Activated naive CD4-positive, alpha-beta T cell treated with anti-CD3 and anti-CD28 coated beads, Interleukin-2, amount 50 U/mL, for 72 hours (primary cell): Measurements from ENCODE around the gene MAGI2. TPM values are rescaled to one million over a fixed set of nuclear protein-coding genes. Genes with fewer than 3 reads are reported as not detected.
A peak's percentile ranks its signal among the peaks of the same experiment; 100 is the strongest.

Experiments used
- ATAC-seq, 2 donors: fragments of 150-1000 bp; cut with Tn5 transposase; 2 replicates each; pipeline ENCODE4 v1.10.0; 2021; ENCODE audit warnings: mild to moderate bottlenecking in 2 of 2, moderate library complexity in 2 of 2
- DNase-seq, 2 donors: peaks; one replicate each; pipeline ENCODE4 v3.0.0; 2021 to 2022; ENCODE audit warnings: low spot score in 2 of 2
- H3K27ac Mint-ChIP-seq, 2 donors: one replicate each; pipeline ENCODE4 v1.8.0; 2022; ENCODE audit warnings: mild to moderate bottlenecking in 2 of 2, mixed read lengths in 2 of 2
- H3K36me3 Mint-ChIP-seq, 2 donors: one replicate each; pipeline ENCODE4 v1.8.0; 2022; ENCODE audit warnings: mixed read lengths in 2 of 2
- H3K9me3 Mint-ChIP-seq, 2 donors: one replicate each; pipeline ENCODE4 v1.8.0; 2022; ENCODE audit warnings: mixed read lengths in 2 of 2
- total RNA-seq, 2 donors: library from RNA; stranded (reverse); gene quantifications; one replicate each; pipeline ENCODE4 v1.2.3, GENCODE V29; 2022

Gene MAGI2
- total RNA-seq, 2 donors from 2014 or later = 0.16 TPM; not detected in 1

DNA sequence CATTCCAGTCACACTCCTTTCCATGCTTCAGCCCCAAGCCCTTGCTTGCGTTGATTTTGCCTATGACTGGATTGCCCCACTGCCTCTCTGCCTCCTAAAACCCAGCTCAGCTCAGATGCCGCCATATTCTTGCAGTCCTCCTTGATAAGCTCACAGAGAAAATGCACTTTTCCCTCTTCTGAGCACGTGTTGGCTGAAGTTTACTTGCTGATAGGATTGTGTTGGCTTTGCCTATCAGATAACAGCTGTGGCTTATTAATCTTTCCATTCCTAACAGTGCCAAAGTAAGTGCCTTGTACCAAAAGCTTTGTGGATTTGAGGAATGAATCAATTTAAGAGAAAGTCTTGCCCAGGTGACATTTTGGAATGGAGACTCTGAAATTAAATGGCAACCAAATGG, 1405.7 kb downstream of the MAGI2 start:
- H3K36me3 Mint-ChIP-seq = no peaks in the 10 kb centered on the region
- no peak for ATAC-seq
- no peak overlapping the region for H3K27ac Mint-ChIP-seq
- H3K9me3 Mint-ChIP-seq = no peaks in the 10 kb centered on the region
- no peak for DNase-seq

DNA sequence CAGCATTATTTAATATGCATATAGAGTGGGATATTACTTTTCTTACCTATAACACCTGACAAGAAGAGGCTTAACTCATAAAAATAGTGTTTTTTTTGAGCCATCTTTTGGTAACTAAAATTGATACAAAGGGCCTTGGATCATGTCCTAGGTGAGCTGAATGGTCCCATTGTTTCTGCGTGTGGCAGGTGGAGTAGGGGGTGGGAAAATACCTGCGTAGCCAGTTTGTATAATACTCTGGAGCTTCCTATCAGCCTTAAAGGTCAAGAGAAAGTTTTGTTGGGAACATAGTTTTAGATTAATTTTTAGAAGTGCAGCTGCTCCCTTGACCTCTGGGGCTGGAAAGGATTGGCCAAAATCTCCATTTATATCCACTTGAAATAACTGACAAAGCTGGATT, 1410.3 kb downstream of the MAGI2 start:
- no peak overlapping the region for H3K27ac Mint-ChIP-seq
- no peak for ATAC-seq

DNA sequence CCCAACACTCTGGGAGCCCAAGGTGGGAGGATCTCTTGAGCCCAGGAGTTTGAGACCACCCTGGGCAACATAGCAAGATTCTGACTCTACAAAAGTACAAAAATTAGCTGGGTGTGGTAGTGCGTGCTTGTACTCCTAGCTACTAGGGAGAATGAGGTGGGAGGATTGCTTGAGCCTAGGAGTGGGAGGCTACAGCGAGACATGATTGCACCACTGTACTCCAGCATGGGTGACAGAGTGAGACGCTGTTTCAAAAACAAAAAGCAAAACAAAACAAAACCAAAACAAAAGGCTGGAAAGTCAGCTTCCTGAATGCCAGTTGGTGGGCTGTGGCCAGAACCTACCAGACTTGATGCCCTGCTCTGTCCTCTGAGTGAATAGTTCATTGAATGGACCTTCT, 1412.0 kb downstream of the MAGI2 start:
- DNase-seq = no peak
- no peak for ATAC-seq
- no peaks in the 10 kb centered on the region for H3K36me3 Mint-ChIP-seq
- no peak overlapping the region for H3K27ac Mint-ChIP-seq
- no peaks in the 10 kb centered on the region for H3K9me3 Mint-ChIP-seq

More for the DNA sequence above, 1410.3 kb downstream of the MAGI2 start:
- H3K36me3 Mint-ChIP-seq = no peaks in the 10 kb centered on the region
- DNase-seq = no peak
- H3K9me3 Mint-ChIP-seq = no peaks in the 10 kb centered on the region

DNA sequence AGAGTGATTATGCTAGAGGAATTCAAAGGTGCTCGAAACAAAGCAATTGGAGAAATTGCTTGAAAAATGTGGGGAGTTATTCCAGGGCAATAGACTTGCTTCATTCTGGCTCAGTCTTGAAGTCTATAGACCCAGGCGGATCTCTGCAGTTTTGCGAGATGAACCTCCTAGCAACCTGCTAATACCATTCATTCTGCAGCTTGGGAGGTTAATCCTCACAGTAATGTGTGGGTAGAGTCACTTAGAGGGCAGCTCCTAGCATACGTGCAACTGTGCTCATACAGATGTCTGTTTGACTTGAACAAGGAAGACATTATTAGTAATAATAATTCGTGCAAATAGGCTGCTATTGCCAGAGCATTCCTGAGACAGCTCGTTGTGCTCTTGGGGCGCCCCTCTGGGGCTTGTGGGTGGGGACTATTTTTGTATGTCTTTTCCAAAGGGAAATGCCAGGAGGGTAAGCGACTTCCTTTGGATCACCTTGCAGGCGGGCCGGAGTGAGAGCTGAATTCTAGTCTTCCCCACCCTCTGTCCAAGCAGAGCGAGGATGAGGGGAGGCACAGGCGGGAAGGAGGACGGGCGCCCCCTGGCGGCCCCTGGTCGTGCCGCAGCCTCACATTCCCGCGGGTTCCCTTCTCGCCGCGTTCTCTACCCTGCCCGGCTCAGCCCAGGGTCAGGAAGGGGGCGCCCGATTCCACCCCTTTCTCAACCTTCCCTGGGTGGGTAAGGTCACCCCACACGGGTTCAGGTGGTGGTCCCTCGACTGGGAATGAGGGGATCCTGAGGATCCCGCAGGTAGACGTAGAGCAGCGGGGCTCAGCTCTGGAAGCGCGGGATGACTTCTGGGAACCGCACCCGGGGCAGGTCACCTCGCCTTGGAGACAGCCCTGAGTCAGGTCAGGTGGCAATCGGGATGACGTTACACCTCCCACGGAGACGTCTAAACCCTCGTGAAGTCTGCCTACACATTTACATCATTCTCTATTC, 1413.4 kb downstream of the MAGI2 start:
- peak; percentile 57 to 70 for DNase-seq
- Mint-ChIP-seq H3K36me3 (no peaks in the 10 kb centered on the region), H3K9me3 (no peaks in the 10 kb centered on the region), H3K27ac (no peak overlapping the region)
- peak; percentile 82 to 90 for ATAC-seq

DNA sequence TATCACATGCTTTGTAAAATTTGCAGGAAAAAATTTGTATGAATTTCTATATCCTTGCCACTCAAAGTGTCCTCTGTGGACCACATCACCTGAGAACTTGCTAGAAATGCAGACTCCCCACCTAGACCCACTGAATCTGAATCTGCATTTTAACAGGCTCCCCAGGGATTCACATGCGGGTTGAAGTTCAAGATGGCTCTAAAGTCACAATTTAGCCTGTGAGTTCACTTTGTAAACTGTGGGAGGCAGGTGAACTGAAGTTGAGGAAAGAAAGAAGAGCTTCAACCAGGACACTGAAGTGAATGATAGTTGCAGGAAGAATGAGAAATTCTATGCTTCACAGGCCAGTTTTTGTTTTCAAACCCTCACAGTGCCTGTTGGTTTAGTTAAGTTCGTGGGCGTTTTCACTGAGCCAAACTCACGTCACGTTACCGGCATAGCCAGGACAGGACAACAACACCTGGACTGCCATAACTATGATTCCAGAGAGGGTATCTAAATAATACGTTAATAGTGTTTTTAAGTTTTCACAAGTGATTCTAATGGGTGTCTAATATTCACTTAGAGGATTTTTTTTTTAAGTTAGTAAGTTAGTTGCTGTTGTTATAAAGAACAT, 1414.9 kb downstream of the MAGI2 start:
- Mint-ChIP-seq H3K27ac (no peak overlapping the region), H3K36me3 (no peaks in the 10 kb centered on the region), H3K9me3 (no peaks in the 10 kb centered on the region)
- no peak for ATAC-seq
- no peak for DNase-seq

DNA sequence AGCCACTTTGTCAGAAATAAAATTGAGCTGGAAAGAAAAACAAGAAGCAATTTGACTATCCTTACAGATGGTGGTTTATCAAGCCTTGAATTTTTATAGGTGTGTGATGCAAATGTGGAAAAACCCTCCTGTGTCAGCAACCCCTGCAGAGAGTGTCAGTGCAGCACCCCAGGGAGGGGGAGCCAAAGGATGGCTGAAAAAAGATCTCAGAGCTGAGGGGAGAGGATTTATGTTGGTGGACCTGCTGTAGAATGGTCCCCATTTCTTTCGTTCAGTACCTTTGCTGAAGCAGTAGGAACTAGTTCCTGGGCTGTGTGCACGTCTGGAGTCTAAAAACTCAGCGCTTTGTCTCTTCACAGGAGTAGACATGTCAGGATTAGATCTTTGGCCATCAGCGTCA, 1415.9 kb downstream of the MAGI2 start:
- Mint-ChIP-seq H3K36me3 (no peaks in the 10 kb centered on the region), H3K9me3 (no peaks in the 10 kb centered on the region), H3K27ac (no peak overlapping the region)
- DNase-seq (no peak), ATAC-seq (no peak)

DNA sequence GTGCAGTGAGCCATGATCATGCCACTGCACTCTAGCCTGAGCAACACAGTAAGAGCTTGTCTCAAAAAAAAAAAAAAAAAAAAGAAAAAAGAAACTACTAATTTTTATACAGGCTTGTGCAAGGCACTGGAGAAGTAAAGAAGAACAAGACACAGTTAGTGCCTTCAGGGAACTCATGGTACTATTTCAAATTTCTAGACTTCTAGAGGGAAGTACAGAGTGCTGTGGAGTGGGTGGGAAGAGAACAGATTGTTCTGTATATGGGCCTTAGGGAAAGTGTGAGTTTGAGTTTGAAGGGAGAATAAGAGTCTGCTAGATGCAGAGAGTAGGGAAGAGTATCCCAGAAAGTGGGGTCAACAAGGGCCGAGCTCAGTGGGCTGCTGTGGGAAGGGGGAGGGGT, 1420.1 kb downstream of the MAGI2 start:
- Mint-ChIP-seq H3K36me3 (no peaks in the 10 kb centered on the region), H3K9me3 (no peaks in the 10 kb centered on the region), H3K27ac (no peak overlapping the region)

DNA sequence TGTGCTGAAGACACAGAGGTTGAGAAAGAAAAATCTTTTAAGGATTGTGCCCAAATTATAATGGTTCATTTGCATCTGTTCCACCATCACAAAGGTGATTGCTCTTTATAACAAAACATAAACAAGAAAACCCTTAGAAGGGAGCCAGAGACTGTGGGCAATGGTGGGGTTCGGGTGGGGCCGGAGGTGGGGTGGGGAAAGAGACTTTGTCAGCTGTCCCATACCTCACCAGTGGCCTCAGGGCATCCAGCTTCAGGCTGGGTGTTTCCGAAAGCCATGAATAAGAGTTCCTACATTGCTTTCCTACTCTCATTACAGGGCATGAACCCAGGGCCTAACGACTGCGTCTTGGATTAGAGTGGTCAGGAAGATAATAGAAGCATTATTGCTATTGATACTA, 1427.0 kb downstream of the MAGI2 start:
- no peak for DNase-seq
- no peaks in the 10 kb centered on the region for H3K36me3 Mint-ChIP-seq
- no peak for ATAC-seq
- H3K9me3 Mint-ChIP-seq = no peaks in the 10 kb centered on the region
- H3K27ac Mint-ChIP-seq = no peak overlapping the region

More for the DNA sequence above, 1420.1 kb downstream of the MAGI2 start:
- ATAC-seq = no peak
- DNase-seq = no peak

DNA sequence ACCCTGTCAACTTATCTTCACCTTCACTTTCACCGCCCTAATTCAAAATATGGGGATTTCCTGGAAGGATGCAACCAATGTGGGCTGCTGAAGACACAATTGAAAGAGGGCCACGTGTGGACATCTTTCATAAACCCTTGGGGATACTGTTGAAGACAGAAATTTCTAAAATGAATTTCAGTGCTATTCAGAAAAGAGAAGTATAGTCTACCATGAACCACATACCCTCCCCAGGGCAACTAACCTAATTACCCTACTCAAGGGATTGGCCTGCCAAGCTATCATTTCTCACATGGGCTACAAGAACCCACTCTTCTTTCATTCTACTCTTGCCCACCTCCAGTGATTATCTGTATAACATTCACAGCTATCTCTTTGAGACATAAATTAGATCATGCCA, 1428.9 kb downstream of the MAGI2 start:
- H3K36me3 Mint-ChIP-seq = no peaks in the 10 kb centered on the region
- ATAC-seq = no peak
- DNase-seq = no peak
- no peak overlapping the region for H3K27ac Mint-ChIP-seq
- no peaks in the 10 kb centered on the region for H3K9me3 Mint-ChIP-seq

DNA sequence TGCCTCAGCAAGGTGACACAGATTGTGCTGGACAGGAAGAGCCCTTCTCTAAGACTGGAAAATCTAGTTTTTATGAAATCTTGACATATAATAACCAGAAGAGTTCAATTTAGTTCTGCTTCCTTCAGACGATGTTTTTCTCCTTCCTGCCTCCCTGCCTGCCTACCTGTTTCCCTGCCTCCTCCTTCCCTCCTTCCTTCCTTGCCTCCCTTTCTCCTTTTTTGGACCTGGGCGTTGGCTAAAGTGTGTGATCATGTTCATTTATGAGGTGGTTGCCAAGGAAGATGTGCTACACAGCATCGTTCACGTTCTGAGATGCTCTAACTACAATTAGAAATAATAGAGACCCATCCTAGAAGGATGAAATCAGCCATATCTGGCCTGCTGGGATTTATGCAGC, 1430.3 kb downstream of the MAGI2 start:
- ATAC-seq (no peak), DNase-seq (no peak)
- peaks cover 4 to 7% of the 10 kb centered on the region in 2 donors for H3K36me3 Mint-ChIP-seq
- H3K27ac Mint-ChIP-seq = no peak overlapping the region
- no peaks in the 10 kb centered on the region for H3K9me3 Mint-ChIP-seq

DNA sequence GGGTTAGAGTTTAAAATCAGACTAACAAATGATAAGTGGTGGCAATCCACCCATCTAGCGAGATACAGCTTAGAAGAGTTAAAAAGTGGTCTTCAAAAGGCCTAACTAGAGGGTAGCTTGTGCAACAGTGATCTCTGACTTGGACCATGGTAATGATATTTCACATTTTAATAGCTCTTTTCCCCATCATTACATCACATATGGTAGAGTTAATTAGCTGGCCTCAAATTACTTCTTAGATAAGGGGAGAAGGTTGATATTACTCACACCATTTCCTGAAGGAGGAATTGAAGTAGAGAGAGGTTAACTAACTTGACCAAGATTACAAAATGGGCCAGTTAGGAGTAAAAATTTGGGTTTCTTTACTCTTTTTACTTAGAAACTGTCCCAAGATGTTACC, 1431.3 kb downstream of the MAGI2 start:
- Mint-ChIP-seq H3K36me3 (peaks cover 4 to 7% of the 10 kb centered on the region in 2 donors), H3K9me3 (no peaks in the 10 kb centered on the region), H3K27ac (no peak overlapping the region)
- ATAC-seq = no peak
- DNase-seq = no peak

DNA sequence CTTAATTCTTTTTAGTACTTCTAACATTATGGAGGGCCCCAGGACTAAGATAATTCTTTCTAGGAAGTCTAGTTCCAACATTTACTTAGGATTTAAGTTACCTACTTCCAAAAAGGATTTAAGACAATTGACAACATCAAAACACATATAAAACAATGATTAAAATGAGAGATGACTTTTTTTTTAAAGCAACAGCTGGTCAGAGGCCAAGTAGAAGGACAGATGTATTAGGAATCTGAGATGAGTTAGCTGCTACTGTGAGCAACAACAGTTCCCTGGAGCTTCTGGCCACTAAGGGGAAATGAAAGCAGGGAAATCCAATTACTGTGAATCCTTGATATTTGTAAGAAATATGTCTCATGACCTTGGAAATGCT, 1432.6 kb downstream of the MAGI2 start:
- DNase-seq = no peak
- H3K27ac Mint-ChIP-seq = peak overlapping the region in 1 of 2 donors; percentile 51
- no peaks in the 10 kb centered on the region for H3K9me3 Mint-ChIP-seq
- no peak for ATAC-seq
- peaks cover 4 to 7% of the 10 kb centered on the region in 2 donors for H3K36me3 Mint-ChIP-seq

DNA sequence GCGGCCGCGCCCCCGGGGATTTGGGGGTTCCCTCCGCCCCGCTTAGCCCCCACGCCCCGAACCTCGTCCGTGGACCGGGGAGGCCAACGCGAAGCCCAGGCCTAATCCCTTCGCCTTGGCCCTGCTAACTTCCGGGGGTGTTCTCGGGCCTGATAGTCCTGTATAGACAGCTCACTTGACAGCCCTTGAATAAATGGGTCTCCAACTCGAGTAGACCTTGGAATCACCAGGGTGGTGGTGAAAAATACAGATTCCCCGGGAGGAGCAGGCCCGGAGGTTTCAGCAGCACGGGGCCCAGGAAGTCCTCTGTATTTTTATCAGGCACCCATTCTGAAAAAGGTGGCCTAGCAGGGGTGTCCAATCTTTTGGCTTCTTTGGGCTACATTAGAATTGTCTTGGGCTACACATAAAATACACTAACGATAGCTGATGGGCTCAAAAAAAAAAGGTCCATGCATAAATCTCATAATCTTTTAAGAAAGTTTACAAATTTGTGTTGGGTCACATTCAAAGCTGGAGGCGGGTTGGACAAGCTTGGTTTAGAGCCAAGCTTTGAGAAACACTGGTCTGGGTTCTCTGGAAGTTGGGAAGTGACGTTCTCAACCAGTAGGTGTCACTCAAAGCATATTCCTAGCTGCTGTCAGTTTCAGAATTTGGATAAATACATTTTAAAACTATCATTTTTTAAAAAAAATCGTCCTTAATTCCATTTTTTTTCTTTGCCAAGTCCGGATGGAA, 1433.2 kb downstream of the MAGI2 start:
- peak in 1 of 2 donors; percentile 20 for DNase-seq
- no peaks in the 10 kb centered on the region for H3K9me3 Mint-ChIP-seq
- peak; percentile 47 to 50 for ATAC-seq
- H3K27ac Mint-ChIP-seq = peak overlapping the region in 1 of 2 donors; percentile 51
- H3K36me3 Mint-ChIP-seq = peaks cover 4 to 7% of the 10 kb centered on the region in 2 donors

DNA sequence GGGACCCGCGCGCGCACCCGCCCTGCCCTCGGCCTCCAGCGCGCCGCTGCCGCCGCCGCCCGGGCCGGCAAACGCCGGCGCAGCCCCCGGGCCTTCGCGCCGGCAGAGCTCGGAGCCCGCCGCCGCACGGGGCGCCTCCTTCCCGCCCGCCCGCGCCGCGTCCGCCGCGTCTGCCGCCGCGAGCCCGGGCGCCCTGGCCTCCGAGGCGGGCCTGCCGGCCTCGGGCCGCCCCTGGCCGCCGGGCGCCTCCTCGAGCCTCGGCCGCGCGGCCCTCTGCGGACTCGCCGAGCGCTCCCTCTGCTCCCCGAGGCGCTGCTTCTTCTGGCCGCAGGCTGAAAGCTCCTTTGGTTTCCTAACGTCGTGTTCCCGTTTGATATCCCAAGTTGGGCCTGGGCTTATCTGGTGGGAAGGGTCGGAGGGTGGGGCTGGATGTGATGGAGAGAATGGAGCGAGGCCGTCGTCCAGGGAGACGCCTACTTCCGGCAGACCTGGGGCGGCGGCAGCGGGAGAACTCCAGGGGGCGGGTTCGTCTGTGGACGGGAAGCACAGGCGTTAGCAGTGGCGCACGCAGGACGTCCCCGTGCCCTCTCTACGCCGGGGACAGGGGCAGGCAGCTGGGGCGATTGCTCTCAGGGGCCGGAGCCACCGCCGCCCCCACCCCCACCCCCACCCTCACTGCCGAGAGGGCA, 1433.9 kb downstream of the MAGI2 start:
- Mint-ChIP-seq H3K9me3 (no peaks in the 10 kb centered on the region), H3K27ac (peak overlapping the region; percentile 51 to 84), H3K36me3 (peaks cover 4 to 7% of the 10 kb centered on the region in 2 donors)
- peak; percentile 66 to 69 for DNase-seq
- peak; percentile 89 to 94 for ATAC-seq

DNA sequence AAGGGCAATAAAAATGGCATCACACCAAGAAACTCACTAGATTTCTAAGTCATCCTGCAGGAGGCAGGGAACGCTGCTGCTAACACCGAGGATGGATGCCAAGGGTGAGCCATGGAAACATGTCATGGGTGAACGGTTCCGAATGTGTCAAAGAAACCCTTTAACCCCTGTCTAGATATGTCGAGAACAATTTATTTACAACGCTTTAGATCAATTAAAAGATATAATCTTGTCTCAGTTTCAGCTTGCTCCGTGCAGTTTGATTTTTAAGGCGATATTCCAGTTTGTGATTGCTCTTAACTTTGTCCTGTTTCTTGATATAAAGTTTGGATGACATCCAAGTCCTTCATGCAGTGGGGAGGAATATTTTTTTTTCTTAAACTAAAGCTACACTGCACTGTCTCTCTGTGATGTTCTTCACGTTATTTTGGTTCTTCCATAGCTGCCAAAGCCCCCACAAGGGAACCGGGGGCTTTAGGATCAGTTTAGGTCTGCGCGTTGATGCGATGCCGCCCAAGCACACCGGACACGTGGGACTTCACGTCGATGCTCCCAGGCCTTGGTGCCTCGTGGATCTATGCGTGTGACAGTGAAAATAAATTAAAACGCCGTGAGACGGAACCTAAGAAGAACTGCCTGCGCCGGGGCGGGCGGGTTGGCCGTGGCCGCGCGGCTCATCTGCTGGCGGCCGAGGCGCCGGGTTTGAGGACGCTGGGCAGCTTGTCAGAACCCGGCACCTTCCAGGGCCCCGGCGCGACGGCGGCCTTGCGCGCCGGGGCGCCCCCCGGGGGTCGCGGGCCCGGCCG, 1434.6 kb downstream of the MAGI2 start:
- peak in 1 of 2 donors; percentile 7 for DNase-seq
- no peak overlapping the region for H3K27ac Mint-ChIP-seq
- peak in 1 of 2 donors; percentile 24 for ATAC-seq
- H3K36me3 Mint-ChIP-seq = peaks cover 4 to 7% of the 10 kb centered on the region in 2 donors
- H3K9me3 Mint-ChIP-seq = no peaks in the 10 kb centered on the region
